ENCODE measurements around the gene CCL27.

Gene CCL27, protein sequence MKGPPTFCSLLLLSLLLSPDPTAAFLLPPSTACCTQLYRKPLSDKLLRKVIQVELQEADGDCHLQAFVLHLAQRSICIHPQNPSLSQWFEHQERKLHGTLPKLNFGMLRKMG

DNA sequence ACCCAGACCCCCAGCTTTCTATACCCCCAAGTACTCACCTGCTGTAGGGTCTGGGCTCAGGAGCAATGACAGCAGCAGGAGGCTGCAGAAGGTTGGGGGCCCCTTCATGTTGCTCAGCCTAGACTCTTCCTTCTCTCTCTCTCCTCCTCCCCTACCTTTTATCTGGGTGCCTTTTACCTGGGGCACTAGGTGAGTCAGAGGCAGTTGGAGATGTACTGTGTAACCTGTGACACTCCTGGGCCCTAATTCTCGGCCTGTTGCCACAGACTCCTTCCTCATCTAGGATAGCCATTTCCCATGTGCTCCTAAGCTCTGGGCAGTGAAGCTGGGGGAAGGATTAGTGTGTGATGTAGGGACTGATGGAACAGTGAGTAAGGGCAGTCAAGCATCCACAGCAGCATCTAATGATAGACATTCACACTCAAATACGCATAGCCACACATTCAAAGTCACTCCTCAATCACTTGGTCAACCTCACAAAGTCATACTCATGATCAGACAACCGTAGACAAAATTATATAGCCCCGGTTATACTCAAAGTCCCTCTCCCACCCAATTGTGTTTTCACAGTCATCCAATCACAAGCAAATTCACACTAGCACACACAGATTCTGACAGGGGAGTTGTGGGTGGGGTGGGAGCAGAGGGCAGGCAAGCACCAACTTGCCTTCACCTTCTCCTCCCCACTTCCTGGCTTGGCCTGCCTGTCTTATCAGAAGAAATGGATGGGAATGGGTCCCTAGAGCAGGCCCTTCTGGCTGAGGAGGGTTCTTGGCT is at the start of gene CCL27:
Gene CCL27 (minus strand): TSS at position 132 of the 777 bp plus-strand sequence. CDS start 24 bp downstream, at position 108.
- no peak for DNase-seq

DNA sequence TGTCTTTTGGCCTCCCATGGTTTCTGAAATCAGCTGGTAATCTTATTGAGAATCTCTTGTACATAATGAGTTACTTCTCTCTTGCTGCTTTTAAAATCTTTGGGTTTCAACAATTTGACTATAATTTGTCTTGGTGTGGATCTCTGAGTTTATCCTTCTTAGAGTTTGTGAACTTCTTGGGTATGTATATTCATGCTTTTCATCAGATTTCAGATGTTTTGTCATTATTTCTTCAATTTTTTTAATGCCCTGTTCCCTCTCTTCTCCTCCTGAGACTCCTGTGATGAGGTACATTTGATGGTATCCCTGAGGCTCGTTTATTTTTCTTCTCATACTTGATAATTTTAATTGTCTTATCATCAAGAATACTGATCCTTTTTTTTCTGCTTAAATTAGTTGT is 49.7 kb upstream of the CCL27 start:
- no peak for DNase-seq

DNA sequence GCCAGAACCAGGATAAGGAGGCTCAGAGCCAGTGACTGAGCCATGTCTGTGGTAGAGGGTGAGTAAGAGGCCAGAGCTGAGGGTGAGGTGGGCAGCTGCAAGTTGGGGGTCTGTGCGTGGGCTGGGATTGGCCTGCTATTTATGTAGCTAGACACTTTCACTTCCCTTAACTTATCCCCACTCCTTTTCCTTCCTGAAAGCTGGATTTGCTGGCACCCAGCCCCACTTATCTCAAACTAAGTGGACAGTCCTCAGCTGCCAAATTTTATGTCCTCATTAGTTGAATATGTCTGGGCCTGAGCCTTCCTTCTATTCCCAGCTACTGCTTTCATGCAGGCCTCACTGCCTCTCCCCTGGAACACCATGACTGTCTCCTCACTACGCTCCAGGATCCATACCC is 47.6 kb upstream of the CCL27 start, which contains the start of gene CCL21:
Gene CCL21 (minus strand): TSS at position 114 of the 400 bp plus-strand sequence. CDS start 70 bp downstream, at position 44.
- DNase-seq, result peak; percentile 33 to 47 (median 45)

DNA sequence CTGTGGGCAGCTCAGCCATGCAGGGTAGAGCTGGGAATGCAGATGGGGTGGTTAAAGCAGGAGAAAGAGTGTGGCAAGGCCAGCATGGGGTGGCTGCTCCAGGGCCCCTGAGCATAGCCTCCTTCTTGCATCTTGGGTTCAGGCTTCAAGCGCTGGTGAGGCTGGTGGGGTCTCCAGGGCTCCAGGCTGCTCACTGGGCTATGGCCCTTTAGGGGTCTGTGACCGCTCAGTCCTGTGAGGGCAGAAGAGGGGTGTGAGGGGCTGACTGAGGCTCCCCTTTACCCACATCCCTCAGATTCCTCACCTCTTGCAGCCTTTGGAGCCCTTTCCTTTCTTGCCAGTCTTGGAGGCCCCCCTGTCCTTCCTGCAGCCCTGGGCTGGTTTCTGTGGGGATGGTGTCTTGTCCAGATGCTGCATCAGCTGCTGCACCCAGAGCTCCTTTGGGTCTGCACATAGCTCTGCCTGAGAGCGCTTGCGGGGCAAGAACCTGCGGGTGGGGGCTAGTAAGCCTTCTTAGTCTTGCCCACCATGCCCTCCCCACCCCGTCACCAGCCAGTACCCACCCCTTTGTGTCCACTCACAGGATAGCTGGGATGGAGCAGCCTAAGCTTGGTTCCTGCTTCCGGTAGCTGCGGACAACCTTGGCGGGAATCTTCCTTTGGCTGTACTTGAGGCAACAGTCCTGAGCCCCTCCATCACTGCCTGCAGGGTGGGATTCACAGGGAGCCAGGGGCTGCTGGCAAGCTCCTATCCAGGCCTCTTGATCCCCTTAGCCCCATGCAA is 46.9 kb upstream of the CCL27 start:
- DNase-seq, result no peak

DNA sequence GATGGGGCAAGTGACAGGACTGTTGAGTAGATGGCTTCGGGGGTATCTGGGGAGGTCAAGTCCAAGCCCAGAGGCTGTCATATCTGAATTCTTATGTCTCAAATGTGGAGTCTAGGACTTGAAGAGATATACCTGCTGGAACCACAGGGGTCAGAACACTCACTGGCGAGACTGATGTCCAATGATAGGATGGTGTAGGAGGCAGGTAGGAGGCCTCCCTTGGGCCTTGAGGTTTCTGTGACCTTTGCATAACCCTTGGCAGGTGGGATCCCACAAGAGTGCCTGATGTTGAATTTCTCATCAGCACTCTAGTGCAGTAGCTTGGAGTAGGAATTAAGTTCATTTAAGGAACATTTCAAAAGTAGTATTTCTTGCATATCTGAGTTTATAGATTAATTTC is 44.7 kb upstream of the CCL27 start:
- DNase-seq, result no peak

DNA sequence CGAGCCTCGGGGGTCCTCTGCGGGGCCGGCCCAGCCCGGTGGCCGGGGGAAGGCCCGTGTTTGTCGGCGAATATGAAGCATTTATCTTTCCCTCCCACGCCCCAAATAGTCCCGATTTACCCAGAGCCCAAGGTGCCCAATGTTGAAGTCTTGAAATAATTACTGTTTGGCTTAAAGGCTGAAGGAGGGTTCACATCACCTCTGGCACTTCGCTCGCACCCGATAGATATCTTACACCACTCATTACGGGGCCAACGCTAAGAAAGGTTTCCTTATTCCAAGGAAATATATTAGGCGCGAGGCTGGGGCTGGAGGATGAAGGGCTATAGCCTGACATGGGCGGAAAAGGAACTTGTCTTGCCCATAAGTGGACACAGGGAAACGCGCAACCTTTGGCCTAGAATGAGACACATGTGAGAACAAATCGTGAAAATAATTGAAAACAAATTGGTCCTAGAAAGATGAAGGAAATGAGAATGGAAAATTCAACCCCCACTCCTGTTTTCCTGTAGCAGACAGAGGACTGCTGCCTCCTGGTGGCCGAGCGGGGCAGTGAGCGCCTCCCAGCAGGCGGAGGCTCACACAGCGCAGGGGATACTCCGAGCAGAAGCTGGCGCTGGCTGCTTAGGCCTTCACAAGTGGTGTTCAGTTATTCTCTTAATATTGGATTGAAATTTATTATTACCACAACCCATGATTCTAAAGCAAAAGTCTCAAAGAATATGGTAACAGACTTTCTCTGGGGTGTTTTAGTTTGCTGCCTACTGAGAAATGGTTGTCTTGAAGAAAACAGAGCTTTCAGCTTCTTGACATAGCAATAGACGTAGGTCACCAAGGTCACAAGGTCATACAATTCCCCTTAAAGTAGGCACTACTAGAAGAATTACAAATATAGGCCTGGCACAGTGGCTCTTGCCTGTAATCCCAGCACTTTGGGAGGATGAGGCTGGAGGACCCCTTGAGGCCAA is 39.6 kb upstream of the CCL27 start:
- peak; percentile 83 to 91 (median 88) for DNase-seq

DNA sequence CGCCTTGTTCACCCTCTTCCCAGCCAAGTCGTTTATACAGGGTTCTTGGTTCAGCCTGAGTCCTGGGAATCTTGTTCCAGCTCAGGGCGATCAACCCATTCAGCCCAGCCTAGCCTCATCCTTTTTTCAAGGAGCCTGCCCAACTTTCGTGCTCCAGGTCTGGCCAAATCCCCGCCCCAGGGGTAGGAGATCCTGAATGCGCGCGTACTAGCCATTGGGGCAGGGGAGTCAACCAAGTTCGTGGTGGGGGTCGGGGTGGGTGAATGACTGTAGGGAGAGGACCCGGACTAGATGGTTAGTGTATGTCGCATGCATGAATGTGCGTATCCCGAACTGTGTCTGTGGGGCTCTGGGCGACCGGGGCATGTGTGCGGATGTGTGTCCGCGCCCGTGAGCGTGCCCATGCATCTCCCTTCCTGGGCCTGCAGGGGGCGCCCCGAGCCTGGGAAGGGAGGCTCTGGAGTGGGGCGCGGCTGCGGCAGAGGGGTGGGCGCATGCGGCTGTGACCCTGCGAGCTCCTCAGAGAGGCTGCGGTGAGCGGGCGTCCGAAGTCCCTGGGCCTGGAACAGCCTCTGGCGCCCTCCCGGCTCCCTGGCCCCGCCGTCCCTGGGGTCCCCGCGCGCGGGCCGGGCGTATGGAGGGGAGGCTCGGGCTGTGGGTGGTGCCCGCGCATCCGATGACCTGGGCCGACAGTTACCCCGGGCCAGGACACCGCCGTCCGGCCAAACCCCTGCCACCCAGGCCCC is 38.7 kb upstream of the CCL27 start:
- DNase-seq, result peak; percentile 70 to 90 (median 81)

DNA sequence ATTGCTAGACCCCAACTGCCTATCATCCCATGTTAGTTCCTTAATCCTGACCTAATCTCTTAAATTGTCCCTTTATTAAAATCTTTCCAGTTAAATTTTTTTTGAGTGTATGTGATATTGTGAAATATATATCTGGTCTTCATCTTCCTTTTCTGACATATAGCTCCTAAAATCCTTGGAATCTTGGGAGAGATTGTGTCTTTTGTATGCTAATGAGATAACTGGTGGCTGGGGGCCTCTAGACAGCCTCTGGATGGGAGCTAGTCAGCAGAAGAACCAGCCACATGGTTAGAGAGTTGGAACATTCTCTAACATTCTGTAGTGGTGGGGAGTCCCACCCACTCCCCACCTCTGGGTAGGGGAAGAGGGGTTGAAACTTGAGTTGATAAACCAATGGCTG is 32.4 kb upstream of the CCL27 start:
- DNase-seq, result no peak

DNA sequence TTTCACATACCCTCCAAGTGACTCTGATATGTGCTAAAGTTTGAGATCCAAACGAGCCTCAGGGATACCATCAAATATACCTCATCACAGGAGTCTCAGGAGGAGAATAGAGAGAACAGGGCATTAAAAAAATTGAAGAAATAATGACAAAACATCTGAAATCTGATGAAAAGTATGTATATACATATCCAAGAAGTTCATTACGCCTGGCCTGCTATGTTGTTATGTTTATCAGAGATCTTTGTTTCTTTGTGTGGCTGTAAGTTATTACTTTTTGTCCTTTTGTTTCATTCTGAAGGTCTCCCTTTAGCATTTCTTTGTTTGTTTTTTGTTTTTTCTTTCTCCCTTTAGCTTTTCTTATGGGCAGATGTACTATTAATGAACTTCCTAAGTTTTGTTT is 31.1 kb upstream of the CCL27 start:
- no peak for DNase-seq

DNA sequence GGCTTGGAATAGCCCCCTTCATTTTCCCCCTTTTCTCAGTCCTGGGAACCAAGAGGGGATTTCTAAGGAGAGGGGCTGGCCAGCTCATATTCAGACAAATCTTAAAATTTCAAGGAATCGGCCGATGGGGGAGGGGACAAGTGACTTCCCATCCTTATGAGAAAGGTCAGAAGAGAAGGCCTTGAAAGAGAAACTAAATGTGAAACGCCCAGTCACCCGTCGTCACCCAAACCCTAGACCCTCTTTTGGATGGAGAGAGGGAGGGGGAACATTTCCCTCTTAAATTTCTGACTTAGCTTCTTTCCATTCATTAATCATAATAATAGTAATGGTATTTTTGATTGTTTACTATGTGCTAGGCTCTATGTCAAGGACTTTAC is 29.5 kb upstream of the CCL27 start:
- peak; percentile 59 to 83 (median 76) for DNase-seq

DNA sequence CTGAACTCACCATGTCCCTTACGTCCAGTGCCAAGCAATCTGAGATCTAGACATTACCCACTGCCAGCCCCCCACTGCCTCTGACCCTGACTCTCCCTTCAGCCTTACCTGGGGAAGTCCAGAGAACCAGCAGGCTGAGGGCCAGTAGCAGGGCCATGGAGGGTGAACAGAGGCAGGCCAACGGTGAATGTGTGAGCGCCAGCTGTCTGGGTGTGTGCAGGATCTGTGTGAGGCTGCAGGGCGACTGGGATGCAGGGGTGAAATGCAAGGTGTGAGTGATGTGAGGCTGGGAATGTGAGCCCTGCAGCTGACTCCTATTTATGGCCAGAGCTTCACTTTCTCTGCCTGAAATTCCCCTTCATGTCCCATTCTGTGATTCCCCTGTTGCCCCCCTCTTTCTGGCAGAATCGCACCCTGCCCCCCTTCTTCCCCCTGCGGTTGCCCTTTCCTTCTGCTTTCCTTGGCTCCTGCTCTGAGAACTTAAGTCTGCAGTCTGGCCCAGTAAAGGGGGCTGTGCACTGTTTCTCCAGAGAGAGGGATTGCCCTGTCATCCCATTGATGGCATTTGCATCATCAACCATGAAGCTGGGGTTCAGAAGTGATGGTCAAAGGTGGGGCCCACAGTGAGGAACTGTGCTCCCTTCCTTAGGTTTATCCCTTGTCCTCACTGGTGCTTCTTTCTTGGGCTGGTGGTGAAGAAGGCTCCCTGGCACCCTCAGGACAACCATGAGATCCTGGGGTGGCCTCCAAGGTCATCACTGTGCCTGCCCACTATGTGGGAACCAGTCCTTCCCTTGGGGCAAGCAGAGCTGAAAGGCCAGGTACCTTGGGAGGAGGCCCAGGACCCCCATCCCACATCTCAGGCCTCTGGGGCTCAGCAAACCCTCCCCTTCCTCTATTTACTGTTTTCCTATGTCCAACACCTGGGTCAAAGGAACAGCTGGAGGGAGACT is 28.8 kb upstream of the CCL27 start, which contains the start of gene CCL19:
Gene CCL19 (minus strand): TSS at position 294 of the 953 bp plus-strand sequence. CDS start 137 bp downstream, at position 157.
- DNase-seq, result peak; percentile 71 to 83 (median 79)

DNA sequence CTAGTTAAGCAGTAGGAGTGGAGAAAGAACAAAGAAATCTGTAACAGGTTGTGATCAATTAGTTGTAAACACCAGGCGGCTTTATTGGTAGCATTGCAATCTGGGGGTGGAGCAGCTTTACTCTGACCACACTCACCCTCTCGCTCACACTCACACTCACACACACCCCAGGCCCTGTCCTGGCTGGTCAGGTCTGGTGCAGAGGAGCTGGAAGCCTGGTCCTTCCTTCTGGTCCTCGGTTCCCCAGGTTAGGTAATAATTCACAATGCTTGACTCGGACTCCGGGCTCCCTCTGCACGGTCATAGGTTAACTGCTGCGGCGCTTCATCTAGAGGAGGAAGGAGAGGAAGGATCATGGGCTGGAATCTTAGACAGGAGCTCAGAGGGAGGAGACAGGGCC is 27.1 kb upstream of the CCL27 start:
- no peak for DNase-seq

DNA sequence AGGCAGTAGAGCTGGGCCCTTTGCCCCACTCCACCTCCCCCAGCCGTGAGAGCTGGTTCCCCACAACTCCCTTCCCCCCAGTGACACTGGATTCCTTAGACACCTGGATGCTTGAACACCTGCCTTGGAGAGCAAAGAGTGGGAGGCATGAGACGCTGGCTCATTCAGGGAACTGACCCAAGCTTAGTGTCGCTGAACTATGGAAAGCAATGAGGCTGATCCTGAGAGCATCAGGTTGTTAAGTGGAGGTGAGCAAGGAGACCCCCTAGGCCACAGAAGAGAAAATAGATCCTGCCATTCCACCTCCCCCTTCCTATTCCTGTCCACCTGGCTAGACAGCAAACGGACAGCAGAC is 26.6 kb upstream of the CCL27 start:
- no peak for DNase-seq

DNA sequence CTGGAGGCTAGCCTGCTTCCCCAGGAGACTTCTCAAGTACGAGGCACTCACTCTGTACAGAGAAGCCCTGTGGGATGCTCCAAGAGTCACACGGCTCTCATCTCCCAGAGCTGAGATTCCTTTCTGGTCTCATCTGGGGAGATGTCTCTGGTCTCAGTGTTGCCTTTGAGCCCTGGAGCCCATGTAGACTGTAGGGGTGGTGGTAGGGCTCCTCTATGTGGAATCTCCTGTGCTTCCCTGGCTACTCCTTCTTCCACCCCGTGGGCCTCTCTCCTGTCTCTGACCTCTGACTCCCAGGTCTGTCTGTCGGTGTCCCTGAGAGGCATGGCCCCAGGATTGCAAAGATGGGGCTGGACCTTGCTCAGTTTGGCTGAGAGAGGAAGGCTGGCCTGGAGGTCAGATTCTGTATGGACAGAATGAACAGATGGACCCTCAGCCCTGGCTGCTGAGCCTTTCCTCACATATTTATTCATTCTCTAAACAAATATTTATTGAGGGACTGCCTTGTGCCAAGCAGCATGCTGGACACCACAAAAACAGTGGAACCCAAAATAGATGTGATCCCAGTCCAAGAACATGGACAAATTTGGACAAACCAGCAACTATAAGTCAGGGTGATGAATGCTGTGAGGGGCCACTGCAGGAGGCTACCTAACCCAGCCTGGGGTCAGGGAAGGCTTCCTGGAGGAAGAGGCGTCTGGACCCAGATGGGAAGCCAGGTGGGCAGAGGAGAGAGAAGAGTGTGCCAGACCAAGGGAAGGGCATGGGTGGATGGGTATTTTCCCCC is 26.1 kb upstream of the CCL27 start:
- no peak for DNase-seq

DNA sequence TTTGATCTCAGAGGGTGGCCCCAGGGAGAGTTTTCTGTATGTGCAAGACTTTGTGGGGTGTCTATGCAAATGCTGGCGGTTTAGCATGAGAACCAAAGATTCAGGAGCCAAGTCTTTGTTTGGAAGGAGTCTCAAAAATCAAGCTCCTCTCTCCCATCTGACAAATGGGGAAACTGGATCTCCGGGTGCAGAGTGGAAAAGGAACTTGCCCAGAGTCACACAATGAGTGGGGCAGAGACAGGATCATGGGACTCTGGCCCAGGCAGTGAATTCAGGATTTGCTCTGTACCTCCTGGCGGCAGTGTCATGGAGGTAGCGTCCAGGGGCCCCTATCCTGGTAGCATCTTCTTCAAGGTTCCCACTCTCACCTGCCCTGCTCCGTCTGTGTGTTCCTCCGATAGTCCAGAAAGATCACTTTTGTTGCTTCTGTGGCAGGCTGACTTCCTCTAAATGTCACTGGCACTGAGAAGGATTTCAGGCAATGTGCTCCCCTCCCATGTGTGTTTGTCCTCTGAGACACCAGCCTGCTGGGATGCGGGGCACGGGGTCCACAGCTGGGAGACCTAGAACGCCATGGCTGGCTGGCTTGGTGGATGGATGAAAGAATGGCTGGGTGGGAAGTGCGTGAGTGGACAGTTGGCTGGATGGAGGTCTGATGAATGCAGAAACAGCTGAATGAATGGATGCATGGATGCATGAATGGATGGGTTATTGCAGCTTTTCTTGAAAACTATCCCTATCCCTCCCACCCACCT is 25.0 kb upstream of the CCL27 start:
- peak; percentile 46 to 62 (median 48) for DNase-seq

DNA sequence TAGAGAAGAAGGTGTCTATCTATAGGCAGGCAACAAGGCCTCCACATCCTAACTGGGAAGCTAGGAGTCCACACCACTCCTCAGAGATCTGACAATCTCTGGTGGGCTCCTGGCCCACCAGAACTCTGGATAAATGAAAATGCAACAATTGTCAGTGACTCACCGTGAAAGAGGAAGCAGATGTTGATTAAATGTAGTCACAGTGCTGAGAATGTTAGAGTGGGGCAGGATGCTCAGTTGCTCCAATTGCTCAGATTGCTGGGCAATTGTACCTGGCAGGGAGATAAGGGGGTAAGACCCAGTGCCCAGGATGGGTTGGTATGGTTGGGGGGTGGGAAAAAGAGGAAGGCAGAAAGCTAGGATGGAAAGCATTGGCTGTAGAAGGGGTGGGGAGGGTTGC is 24.3 kb upstream of the CCL27 start:
- peak; percentile 40 to 67 (median 65) for DNase-seq

DNA sequence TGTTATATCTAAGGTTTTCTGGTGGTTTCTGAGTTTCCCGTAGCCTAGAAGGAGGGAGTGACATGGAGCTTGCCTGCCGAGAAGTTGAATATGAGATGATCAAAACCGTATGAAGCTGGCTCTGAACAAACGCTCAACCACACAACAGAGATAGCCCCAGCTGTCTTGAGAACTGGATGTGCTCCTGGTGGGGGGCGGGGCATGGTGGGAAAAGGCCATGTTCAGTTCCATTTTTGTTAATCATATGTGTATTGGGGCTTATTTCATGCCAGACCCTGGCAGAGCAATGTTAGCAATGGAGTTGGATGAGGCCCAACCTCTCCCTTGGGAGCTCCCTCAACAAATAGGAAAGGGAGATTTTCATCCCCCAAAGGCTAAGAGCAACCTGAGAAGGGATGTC is 23.8 kb upstream of the CCL27 start:
- DNase-seq, result no peak

DNA sequence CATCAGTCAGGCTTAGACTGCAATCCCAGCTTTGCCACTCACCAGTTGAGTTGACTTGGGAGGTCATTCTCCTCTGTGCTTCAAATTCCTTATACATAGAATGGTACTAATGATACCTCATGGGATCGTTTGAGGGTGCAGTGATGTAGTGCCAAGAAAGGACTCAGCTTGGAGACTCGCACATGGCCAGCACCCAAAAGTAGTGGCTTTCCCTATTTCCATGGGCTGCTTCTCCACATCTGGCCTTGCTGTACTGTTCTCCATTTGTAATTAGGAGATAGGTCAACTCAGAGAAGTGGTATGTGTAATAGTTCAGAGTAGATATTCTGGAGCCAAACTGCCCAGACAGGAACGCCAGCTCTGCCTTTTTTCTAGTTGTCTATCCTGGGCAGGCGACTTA is 23.1 kb upstream of the CCL27 start:
- no peak for DNase-seq

DNA sequence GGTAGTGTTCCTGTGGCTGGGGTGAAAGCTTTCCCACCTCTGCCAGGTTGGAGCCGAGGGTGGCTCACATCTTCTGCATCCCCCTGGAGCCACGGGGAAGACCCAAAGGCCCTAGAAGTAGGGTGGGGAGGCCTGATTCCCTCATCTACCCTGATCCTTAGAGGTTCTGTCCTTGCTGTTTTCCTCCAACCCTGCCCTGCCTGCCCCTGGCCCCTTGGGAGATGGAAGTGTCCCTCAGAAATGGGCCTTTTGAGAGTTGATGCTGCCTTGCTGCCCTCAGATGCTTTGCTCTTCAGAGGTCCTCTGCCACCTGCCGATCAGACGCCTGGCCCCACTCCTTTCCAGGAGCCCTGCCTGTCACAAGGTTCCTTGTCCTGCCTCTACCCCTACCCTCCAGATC is 22.4 kb upstream of the CCL27 start:
- DNase-seq, result no peak
